ENCODE measurements around the gene IGF2BP2. TPM values are rescaled to one million over a fixed set of nuclear protein-coding genes. Genes with fewer than 3 reads are reported as not detected.
A peak's percentile ranks its signal among the peaks of the same experiment; 100 is the strongest.

The IGF2BP2 gene
- total RNA-seq, 1 experiment from 2014 or later = 135 TPM

DNA sequence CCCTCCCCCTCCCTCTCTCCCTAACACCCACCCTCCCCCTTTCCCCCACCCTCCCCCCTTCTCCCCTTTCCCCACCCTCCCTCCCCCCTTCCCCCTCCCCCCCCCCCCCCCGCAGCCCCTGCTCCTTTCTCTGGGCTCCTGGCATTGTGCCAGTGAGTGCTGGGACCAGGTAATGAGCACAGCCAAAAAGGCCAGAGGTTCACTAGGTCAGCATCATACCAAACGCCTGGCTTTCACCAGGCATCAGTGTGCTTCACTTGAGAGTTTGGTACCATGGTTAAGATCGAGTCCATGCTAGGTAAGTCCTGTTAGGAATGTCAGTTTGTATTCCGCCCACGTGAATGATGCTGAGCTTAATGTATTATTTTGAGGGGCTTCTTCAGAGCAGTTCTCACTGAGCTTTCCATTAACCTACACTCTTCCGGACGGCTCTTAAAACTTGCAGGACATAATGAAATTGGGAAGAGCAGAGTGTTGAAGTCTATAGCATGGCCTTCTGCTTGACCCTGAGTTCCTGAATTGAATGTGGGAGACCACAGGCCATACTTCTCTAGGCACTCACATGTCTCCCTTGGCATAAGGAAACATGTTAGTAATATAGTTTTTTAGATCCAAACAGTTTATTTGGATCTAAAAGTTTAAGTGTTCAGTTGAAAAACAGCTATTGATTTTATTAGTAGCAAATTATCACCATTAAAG lies 193.2 kb downstream of the IGF2BP2 start:
- ChIA-PET CTCF (interaction anchor here (0.9 kb wide), 1 partner anchor 171 kb away, joined by 3 read pairs; no protein-coding TSS in a partner anchor), RAD21 (ENCODE audit: low non-redundant PET in 1 of 2, low total read pairs in 2 of 2, uncharacterized antibody in 2 of 2, unreplicated experiment in 2 of 2) (no interaction called here), POLR2A (no interaction called here)
- Histone ChIP-seq H3K79me2 (ENCODE audit: insufficient read depth, low read length) (no peaks in the 10 kb centered on the region), H3K9ac (ENCODE audit: low read length) (no peak overlapping the region), H3K36me3 (ENCODE audit: control insufficient read depth in 1 of 2, insufficient read depth in 2 of 2, low read length in 2 of 2) (peaks cover 0 to 2% of the 10 kb centered on the region in 2 experiments; a peak in 1 of 4 replicates), H3K4me2 (ENCODE audit: low read length) (no peak overlapping the region), H3K9me3 (ENCODE audit: control insufficient read depth in 1 of 2, insufficient read depth in 1 of 2, low read depth in 1 of 2, low read length in 2 of 2) (no peaks in the 10 kb centered on the region), H3K9me2 (ENCODE audit: insufficient read depth) (no peaks in the 10 kb centered on the region), H3K4me3 (replicated peaks in 1 of 2; ENCODE audit: low read depth in 1 of 2, low read length in 2 of 2) (no peak overlapping the region), H3K4me1 (ENCODE audit: control insufficient read depth in 1 of 2, insufficient read depth in 2 of 2, low read length in 2 of 2) (no peaks in the 10 kb centered on the region), H4K20me1 (ENCODE audit: insufficient read depth) (no peaks in the 10 kb centered on the region), H3K27me3 (ENCODE audit: insufficient read depth, low read length) (no peaks in the 10 kb centered on the region), H3K27ac (ENCODE audit: low read depth, low read length) (no peak overlapping the region), H2AFZ (ENCODE audit: low read depth, low read length, poor library complexity, severe bottlenecking) (no peak overlapping the region)
- intact Hi-C loops (cut with micrococcal nuclease) = no loop called here
- BruUV-seq (replicated peaks) = no TSS peak
- TF ChIP-seq, protein P1, sequence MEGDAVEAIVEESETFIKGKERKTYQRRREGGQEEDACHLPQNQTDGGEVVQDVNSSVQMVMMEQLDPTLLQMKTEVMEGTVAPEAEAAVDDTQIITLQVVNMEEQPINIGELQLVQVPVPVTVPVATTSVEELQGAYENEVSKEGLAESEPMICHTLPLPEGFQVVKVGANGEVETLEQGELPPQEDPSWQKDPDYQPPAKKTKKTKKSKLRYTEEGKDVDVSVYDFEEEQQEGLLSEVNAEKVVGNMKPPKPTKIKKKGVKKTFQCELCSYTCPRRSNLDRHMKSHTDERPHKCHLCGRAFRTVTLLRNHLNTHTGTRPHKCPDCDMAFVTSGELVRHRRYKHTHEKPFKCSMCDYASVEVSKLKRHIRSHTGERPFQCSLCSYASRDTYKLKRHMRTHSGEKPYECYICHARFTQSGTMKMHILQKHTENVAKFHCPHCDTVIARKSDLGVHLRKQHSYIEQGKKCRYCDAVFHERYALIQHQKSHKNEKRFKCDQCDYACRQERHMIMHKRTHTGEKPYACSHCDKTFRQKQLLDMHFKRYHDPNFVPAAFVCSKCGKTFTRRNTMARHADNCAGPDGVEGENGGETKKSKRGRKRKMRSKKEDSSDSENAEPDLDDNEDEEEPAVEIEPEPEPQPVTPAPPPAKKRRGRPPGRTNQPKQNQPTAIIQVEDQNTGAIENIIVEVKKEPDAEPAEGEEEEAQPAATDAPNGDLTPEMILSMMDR (IDR thresholded peaks at IDR 0.05 in 2 of 3, conservative IDR thresholded peaks at IDR 0.05 in 1 of 3; ENCODE audit: borderline replicate concordance in 1 of 3, insufficient read depth in 1 of 3, low read depth in 2 of 3, low read length in 2 of 3) = no peak
- no peak for TF ChIP-seq YY1 (IDR thresholded peaks at IDR 0.05; ENCODE audit: extremely low read depth, insufficient replicate concordance, low read depth, low read length)
- no peak for TF ChIP-seq SIN3A (IDR thresholded peaks at IDR 0.05; ENCODE audit: low read depth)
- no peak for TF ChIP-seq POLR2AphosphoS5 (IDR thresholded peaks at IDR 0.05; ENCODE audit: low read depth, low read length)
- TF ChIP-seq ZFX (IDR thresholded peaks at IDR 0.05) = no peak
- TF ChIP-seq CBX3 (IDR thresholded peaks at IDR 0.05; ENCODE audit: low read depth) = no peak
- TF ChIP-seq FOSL1 (IDR thresholded peaks at IDR 0.05; ENCODE audit: low read depth) = no peak
- no peak for TF ChIP-seq SP1 (IDR thresholded peaks at IDR 0.05; ENCODE audit: low read depth)
- no peak for TF ChIP-seq ZNF274 (IDR thresholded peaks at IDR 0.05; ENCODE audit: low read depth, low read length)
- TF ChIP-seq, protein P2, sequence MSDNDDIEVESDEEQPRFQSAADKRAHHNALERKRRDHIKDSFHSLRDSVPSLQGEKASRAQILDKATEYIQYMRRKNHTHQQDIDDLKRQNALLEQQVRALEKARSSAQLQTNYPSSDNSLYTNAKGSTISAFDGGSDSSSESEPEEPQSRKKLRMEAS (IDR thresholded peaks at IDR 0.05) = no peak
- TF ChIP-seq, protein P3, sequence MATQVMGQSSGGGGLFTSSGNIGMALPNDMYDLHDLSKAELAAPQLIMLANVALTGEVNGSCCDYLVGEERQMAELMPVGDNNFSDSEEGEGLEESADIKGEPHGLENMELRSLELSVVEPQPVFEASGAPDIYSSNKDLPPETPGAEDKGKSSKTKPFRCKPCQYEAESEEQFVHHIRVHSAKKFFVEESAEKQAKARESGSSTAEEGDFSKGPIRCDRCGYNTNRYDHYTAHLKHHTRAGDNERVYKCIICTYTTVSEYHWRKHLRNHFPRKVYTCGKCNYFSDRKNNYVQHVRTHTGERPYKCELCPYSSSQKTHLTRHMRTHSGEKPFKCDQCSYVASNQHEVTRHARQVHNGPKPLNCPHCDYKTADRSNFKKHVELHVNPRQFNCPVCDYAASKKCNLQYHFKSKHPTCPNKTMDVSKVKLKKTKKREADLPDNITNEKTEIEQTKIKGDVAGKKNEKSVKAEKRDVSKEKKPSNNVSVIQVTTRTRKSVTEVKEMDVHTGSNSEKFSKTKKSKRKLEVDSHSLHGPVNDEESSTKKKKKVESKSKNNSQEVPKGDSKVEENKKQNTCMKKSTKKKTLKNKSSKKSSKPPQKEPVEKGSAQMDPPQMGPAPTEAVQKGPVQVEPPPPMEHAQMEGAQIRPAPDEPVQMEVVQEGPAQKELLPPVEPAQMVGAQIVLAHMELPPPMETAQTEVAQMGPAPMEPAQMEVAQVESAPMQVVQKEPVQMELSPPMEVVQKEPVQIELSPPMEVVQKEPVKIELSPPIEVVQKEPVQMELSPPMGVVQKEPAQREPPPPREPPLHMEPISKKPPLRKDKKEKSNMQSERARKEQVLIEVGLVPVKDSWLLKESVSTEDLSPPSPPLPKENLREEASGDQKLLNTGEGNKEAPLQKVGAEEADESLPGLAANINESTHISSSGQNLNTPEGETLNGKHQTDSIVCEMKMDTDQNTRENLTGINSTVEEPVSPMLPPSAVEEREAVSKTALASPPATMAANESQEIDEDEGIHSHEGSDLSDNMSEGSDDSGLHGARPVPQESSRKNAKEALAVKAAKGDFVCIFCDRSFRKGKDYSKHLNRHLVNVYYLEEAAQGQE (IDR thresholded peaks at IDR 0.05; ENCODE audit: low read depth) = no peak
- no peak for TF ChIP-seq RAD21 (IDR thresholded peaks at IDR 0.05; ENCODE audit: low read depth)
- TF ChIP-seq CEBPB (IDR thresholded peaks at IDR 0.05; ENCODE audit: low read depth) = no peak
- TF ChIP-seq POLR2A (IDR thresholded peaks at IDR 0.05; ENCODE audit: borderline replicate concordance, extremely low read depth, insufficient read depth, insufficient read length) = no peak
- TF ChIP-seq ZBTB33 (IDR thresholded peaks at IDR 0.05; ENCODE audit: extremely low read depth, insufficient replicate concordance, low read length) = no peak
- no peak for TF ChIP-seq EGR1 (IDR thresholded peaks at IDR 0.05; ENCODE audit: low read depth)
- ATAC-seq (no peak), DNase-seq (ENCODE audit: low read depth, low spot score) (peak; percentile 4)

All from HCT116 (cell line).